HG03558 (cell line): ENCODE results near the gene SMIM41.

Experiments
- ATAC-seq: cut with Tn5 transposase; IDR thresholded peaks from one replicate; pipeline ENCODE4 v1.9.1; 2021; ENCODE audit warnings: moderate number of reproducible peaks; ENCODE audit not compliant: unreplicated experiment; ENCODE audit errors: extremely low read depth

Gene SMIM41

DNA sequence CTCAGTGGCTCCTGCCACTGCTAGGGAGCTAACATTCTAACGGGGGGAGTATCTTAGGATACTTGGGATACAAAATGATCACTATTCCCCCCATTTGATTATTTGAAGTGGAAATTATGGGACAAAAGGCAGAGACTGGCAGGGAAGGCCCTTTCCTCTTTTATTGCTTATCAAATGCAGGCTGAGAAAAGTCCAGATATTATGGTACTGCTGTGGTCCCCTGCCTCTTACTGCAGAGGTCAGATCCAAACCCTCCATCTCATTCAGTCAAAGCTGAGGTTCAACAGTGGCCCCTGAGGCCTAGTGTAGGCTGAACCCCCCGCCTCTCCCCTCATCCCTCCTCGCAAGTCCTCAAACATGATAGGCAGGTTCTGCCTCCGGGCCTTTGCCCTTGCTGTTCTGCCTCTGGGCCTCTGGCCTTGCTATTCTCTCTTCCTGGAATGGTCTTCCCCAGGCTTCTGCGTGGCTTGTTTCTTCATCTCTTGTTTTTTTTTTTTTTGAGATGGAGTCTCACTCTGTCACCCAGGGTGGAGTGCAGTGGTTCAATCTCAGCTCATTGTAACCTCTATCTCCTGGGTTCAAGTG is 78.2 kb downstream of the SMIM41 start:
- no peak for ATAC-seq
